ENCODE measurements around the gene CHMP4A.

Gene CHMP4A

GRCh38 chr14:24212924-24213865 is at the start of gene CHMP4A:
Gene CHMP4A, minus strand, starts transcription at chr14:24213488. Its CDS starts 49 bp downstream, at chr14:24213439.
- H3K4me3 ChIP-seq (ENCODE audit: low read depth in 1 of 2, low read length in 2 of 2) = peak within 1 kb of the TSS; percentile 78 to 93
- H3K27me3 ChIP-seq (ENCODE audit: control insufficient read depth in 1 of 2, insufficient read depth in 2 of 2, low read length in 2 of 2) = no peaks in the 10 kb centered on the region
- peak within 1 kb of the TSS; percentile 97 for H3K27ac ChIP-seq (ENCODE audit: low read depth, low read length)
- H3K36me3 ChIP-seq (ENCODE audit: control insufficient read depth in 1 of 2, insufficient read depth in 2 of 2, low read length in 2 of 2) = peaks cover 16 to 42% of the 10 kb centered on the region in 2 donors
- peak within 1 kb of the TSS; percentile 90 to 95 for H3K9ac ChIP-seq (ENCODE audit: low read depth in 1 of 2, low read length in 2 of 2)
- no peaks in the 10 kb centered on the region for H3K9me3 ChIP-seq (ENCODE audit: control insufficient read depth in 1 of 2, low read length in 2 of 2)
- peaks cover 16 to 21% of the 10 kb centered on the region in 2 donors for H3K4me1 ChIP-seq (ENCODE audit: control insufficient read depth in 1 of 2, insufficient read depth in 2 of 2, low read length in 2 of 2)

GRCh38 chr14:24261969-24262327 is 48.7 kb upstream of the CHMP4A start:
- Histone ChIP-seq H3K9me3 (ENCODE audit: control insufficient read depth in 1 of 2, low read length in 2 of 2) (no peaks in the 10 kb centered on the region), H3K9ac (ENCODE audit: low read depth in 1 of 2, low read length in 2 of 2) (no peak overlapping the region), H3K4me3 (ENCODE audit: low read depth in 1 of 2, low read length in 2 of 2) (no peak overlapping the region), H3K36me3 (ENCODE audit: control insufficient read depth in 1 of 2, insufficient read depth in 2 of 2, low read length in 2 of 2) (peaks cover 10 to 26% of the 10 kb centered on the region in 2 donors), H3K27me3 (ENCODE audit: control insufficient read depth in 1 of 2, insufficient read depth in 2 of 2, low read length in 2 of 2) (no peaks in the 10 kb centered on the region), H3K27ac (ENCODE audit: low read depth, low read length) (no peak overlapping the region), H3K4me1 (ENCODE audit: control insufficient read depth in 1 of 2, insufficient read depth in 2 of 2, low read length in 2 of 2) (no peaks in the 10 kb centered on the region)

GRCh38 chr14:24261256-24261968 is 48.1 kb upstream of the CHMP4A start:
- H3K9me3 ChIP-seq (ENCODE audit: control insufficient read depth in 1 of 2, low read length in 2 of 2) = no peaks in the 10 kb centered on the region
- no peak overlapping the region for H3K27ac ChIP-seq (ENCODE audit: low read depth, low read length)
- H3K4me1 ChIP-seq (ENCODE audit: control insufficient read depth in 1 of 2, insufficient read depth in 2 of 2, low read length in 2 of 2) = no peaks in the 10 kb centered on the region
- H3K27me3 ChIP-seq (ENCODE audit: control insufficient read depth in 1 of 2, insufficient read depth in 2 of 2, low read length in 2 of 2) = no peaks in the 10 kb centered on the region
- peaks cover 5 to 21% of the 10 kb centered on the region in 2 donors for H3K36me3 ChIP-seq (ENCODE audit: control insufficient read depth in 1 of 2, insufficient read depth in 2 of 2, low read length in 2 of 2)
- no peak overlapping the region for H3K9ac ChIP-seq (ENCODE audit: low read depth in 1 of 2, low read length in 2 of 2)
- no peak overlapping the region for H3K4me3 ChIP-seq (ENCODE audit: low read depth in 1 of 2, low read length in 2 of 2)

- Histone ChIP-seq H3K9ac (ENCODE audit: low read depth in 1 of 2, low read length in 2 of 2) (no peak overlapping the region), H3K27me3 (ENCODE audit: control insufficient read depth in 1 of 2, insufficient read depth in 2 of 2, low read length in 2 of 2) (no peaks in the 10 kb centered on the region), H3K36me3 (ENCODE audit: control insufficient read depth in 1 of 2, insufficient read depth in 2 of 2, low read length in 2 of 2) (peaks cover 0 to 15% of the 10 kb centered on the region in 2 donors), H3K4me1 (ENCODE audit: control insufficient read depth in 1 of 2, insufficient read depth in 2 of 2, low read length in 2 of 2) (no peaks in the 10 kb centered on the region), H3K4me3 (ENCODE audit: low read depth in 1 of 2, low read length in 2 of 2) (no peak overlapping the region), H3K27ac (ENCODE audit: low read depth, low read length) (no peak overlapping the region), H3K9me3 (ENCODE audit: control insufficient read depth in 1 of 2, low read length in 2 of 2) (no peaks in the 10 kb centered on the region)
Observed at GRCh38 chr14:24260780-24261157, 47.5 kb upstream of the CHMP4A start.

- no peaks in the 10 kb centered on the region for H3K27me3 ChIP-seq (ENCODE audit: control insufficient read depth in 1 of 2, insufficient read depth in 2 of 2, low read length in 2 of 2)
- H3K36me3 ChIP-seq (ENCODE audit: control insufficient read depth in 1 of 2, insufficient read depth in 2 of 2, low read length in 2 of 2) = peaks cover 0 to 11% of the 10 kb centered on the region in 2 donors
- H3K9me3 ChIP-seq (ENCODE audit: control insufficient read depth in 1 of 2, low read length in 2 of 2) = no peaks in the 10 kb centered on the region
- H3K27ac ChIP-seq (ENCODE audit: low read depth, low read length) = no peak overlapping the region
- no peak overlapping the region for H3K4me3 ChIP-seq (ENCODE audit: low read depth in 1 of 2, low read length in 2 of 2)
- H3K9ac ChIP-seq (ENCODE audit: low read depth in 1 of 2, low read length in 2 of 2) = no peak overlapping the region
- H3K4me1 ChIP-seq (ENCODE audit: control insufficient read depth in 1 of 2, insufficient read depth in 2 of 2, low read length in 2 of 2) = no peaks in the 10 kb centered on the region
Observed at GRCh38 chr14:24260026-24260779, 46.9 kb upstream of the CHMP4A start.

- H3K27ac ChIP-seq (ENCODE audit: low read depth, low read length) = no peak overlapping the region
- H3K9ac ChIP-seq (ENCODE audit: low read depth in 1 of 2, low read length in 2 of 2) = no peak overlapping the region
- H3K36me3 ChIP-seq (ENCODE audit: control insufficient read depth in 1 of 2, insufficient read depth in 2 of 2, low read length in 2 of 2) = peaks cover 0 to 12% of the 10 kb centered on the region in 2 donors
- H3K9me3 ChIP-seq (ENCODE audit: control insufficient read depth in 1 of 2, low read length in 2 of 2) = no peaks in the 10 kb centered on the region
- no peaks in the 10 kb centered on the region for H3K27me3 ChIP-seq (ENCODE audit: control insufficient read depth in 1 of 2, insufficient read depth in 2 of 2, low read length in 2 of 2)
- no peaks in the 10 kb centered on the region for H3K4me1 ChIP-seq (ENCODE audit: control insufficient read depth in 1 of 2, insufficient read depth in 2 of 2, low read length in 2 of 2)
- no peak overlapping the region for H3K4me3 ChIP-seq (ENCODE audit: low read depth in 1 of 2, low read length in 2 of 2)
Observed at GRCh38 chr14:24259282-24260025, 46.2 kb upstream of the CHMP4A start.

- H3K9ac ChIP-seq (ENCODE audit: low read depth in 1 of 2, low read length in 2 of 2) = no peak overlapping the region
- H3K36me3 ChIP-seq (ENCODE audit: control insufficient read depth in 1 of 2, insufficient read depth in 2 of 2, low read length in 2 of 2) = peaks cover 0 to 13% of the 10 kb centered on the region in 2 donors
- H3K9me3 ChIP-seq (ENCODE audit: control insufficient read depth in 1 of 2, low read length in 2 of 2) = no peaks in the 10 kb centered on the region
- H3K27me3 ChIP-seq (ENCODE audit: control insufficient read depth in 1 of 2, insufficient read depth in 2 of 2, low read length in 2 of 2) = no peaks in the 10 kb centered on the region
- H3K27ac ChIP-seq (ENCODE audit: low read depth, low read length) = no peak overlapping the region
- H3K4me3 ChIP-seq (ENCODE audit: low read depth in 1 of 2, low read length in 2 of 2) = no peak overlapping the region
- no peaks in the 10 kb centered on the region for H3K4me1 ChIP-seq (ENCODE audit: control insufficient read depth in 1 of 2, insufficient read depth in 2 of 2, low read length in 2 of 2)
Observed at GRCh38 chr14:24258548-24259265, 45.4 kb upstream of the CHMP4A start.

GRCh38 chr14:24258119-24258518 is 44.8 kb upstream of the CHMP4A start:
- Histone ChIP-seq H3K27ac (ENCODE audit: low read depth, low read length) (no peak overlapping the region), H3K4me3 (ENCODE audit: low read depth in 1 of 2, low read length in 2 of 2) (no peak overlapping the region), H3K9ac (ENCODE audit: low read depth in 1 of 2, low read length in 2 of 2) (no peak overlapping the region), H3K27me3 (ENCODE audit: control insufficient read depth in 1 of 2, insufficient read depth in 2 of 2, low read length in 2 of 2) (no peaks in the 10 kb centered on the region), H3K9me3 (ENCODE audit: control insufficient read depth in 1 of 2, low read length in 2 of 2) (no peaks in the 10 kb centered on the region), H3K4me1 (ENCODE audit: control insufficient read depth in 1 of 2, insufficient read depth in 2 of 2, low read length in 2 of 2) (no peaks in the 10 kb centered on the region), H3K36me3 (ENCODE audit: control insufficient read depth in 1 of 2, insufficient read depth in 2 of 2, low read length in 2 of 2) (peaks cover 0 to 10% of the 10 kb centered on the region in 2 donors)

- H3K4me3 ChIP-seq (ENCODE audit: low read depth in 1 of 2, low read length in 2 of 2) = no peak overlapping the region
- H3K27ac ChIP-seq (ENCODE audit: low read depth, low read length) = no peak overlapping the region
- H3K36me3 ChIP-seq (ENCODE audit: control insufficient read depth in 1 of 2, insufficient read depth in 2 of 2, low read length in 2 of 2) = peaks cover 0 to 10% of the 10 kb centered on the region in 2 donors
- H3K27me3 ChIP-seq (ENCODE audit: control insufficient read depth in 1 of 2, insufficient read depth in 2 of 2, low read length in 2 of 2) = no peaks in the 10 kb centered on the region
- no peaks in the 10 kb centered on the region for H3K9me3 ChIP-seq (ENCODE audit: control insufficient read depth in 1 of 2, low read length in 2 of 2)
- H3K4me1 ChIP-seq (ENCODE audit: control insufficient read depth in 1 of 2, insufficient read depth in 2 of 2, low read length in 2 of 2) = no peaks in the 10 kb centered on the region
- no peak overlapping the region for H3K9ac ChIP-seq (ENCODE audit: low read depth in 1 of 2, low read length in 2 of 2)
Observed at GRCh38 chr14:24256960-24257359, 43.7 kb upstream of the CHMP4A start.
